GM18526 (cell line): ENCODE measurements around the gene SLC25A13.

Source experiments
- POLR2A ChIP-seq: IDR thresholded peaks from 3 replicates; pipeline ENCODE4 v1.6.1; 2011; ENCODE audit not compliant: insufficient read length; ENCODE audit errors: extremely low read depth

The SLC25A13 gene

DNA sequence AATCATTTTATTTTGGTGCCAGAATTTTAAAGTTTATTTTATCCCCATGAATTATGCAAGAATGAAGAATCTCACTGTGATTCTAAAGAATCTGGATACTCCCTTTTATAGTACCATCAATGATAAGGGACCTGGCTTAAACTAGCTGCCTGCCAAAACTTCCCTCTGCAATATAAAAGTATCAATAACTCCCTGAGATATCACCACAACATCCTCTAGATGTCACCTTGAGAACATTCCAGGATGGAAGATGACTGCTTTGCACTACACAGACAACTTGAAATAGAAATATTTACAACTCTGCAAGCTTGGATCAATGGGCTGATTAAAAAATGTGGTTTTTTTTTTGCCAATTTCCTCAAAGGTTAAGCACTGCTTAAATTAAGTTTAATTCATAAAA lies 142.1 kb downstream of the SLC25A13 start:
- no peak for TF ChIP-seq POLR2A

- no peak for TF ChIP-seq POLR2A
Observed at GRCh38 chr7:96179341-96179740, 142.6 kb downstream of the SLC25A13 start.

- TF ChIP-seq POLR2A: no peak
Observed at GRCh38 chr7:96178581-96178980, 143.3 kb downstream of the SLC25A13 start.

DNA sequence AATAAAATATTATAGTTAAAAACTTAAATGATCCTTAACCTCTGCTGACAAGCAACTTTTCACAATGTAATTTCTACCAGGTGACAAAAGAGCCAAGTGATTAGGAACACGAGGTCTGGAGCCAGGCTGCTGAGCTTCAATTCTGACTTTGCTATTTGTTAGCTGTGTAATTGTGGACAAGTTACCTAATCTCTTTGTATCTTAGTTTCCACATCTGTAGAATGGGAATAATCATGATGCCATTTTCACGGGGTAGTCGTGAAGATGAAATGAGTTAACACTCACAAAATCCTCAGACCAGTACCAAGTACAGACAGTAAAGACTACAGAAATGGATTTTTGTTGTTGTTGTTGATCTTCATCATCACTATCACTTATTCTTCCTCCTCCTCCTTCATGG lies 144.5 kb downstream of the SLC25A13 start:
- TF ChIP-seq POLR2A: no peak

DNA sequence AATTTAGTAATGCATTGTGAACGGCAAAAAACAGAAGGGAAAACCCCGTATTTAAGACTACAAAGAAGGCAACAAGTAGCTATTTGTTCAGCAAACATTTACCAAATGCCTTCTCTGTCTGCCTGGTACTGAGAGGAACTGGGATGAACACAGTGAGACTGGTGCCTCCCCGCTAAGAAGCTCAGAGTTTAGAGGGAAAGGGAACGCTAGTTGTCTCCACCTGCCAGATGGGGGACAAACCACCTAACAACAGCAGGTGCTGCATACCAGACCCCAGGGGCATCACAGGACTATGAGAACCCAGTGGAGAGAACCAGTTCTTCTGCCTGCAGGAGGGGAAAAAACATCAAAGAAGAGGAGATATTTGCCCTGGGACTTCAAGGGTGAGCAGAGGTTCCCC lies 147.1 kb downstream of the SLC25A13 start:
- TF ChIP-seq POLR2A: no peak

DNA sequence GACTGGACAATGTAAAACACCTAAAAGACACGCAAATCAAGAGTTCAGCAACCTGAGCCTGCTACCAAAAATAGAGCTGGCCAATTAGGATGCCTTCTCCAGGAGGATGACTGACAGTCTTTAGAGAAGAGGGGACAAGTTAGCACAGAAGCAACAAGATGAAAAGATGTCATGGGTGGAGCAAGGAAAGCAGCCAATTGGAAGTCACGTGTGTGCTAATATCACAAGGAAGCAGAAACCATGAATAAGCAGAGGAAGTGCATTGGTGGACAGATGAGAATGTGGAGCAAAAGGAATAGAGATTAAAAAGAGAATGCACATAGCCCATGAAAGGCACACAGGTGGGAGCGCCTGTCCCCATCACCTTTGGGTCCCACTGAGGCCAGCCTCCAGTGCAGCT lies 148.1 kb downstream of the SLC25A13 start:
- TF ChIP-seq POLR2A: no peak

DNA sequence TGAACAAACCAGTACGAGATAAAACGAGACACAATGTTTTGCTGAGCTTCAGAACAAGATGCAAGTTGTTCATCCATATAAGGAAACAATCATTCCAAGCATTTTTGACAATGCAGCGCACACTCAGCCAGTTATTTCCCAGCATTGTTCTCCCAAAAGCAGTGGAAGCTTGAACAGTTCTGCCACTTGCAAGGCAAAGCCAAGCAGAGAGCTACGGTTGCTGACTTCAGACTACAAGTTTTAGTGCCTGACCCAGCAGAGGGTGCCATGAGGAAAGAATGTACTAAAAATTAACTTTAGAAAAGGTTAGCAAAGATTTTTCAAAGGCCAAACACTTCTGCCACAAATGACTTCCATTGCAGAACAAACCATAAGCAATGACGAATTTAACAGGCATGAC lies 152.5 kb downstream of the SLC25A13 start:
- no peak for TF ChIP-seq POLR2A

DNA sequence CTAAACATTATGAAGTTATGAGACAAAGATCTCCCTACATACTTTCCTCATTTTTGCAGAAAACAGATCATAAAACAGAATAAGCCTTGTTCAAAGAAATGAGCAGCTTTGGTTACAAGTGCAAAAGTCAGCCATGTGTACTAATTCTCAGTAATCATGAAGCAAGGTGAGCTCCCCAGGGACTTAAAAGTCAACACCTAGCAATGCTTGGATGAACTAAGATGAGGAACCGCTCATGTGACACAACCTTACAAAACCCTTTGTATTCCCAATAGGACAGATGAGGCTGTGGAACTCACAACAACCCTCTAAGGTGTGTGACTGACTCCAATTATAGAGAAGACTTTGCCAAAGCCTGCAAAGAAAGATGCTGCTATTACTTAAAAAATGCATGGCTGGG lies 154.5 kb downstream of the SLC25A13 start:
- TF ChIP-seq POLR2A: no peak

DNA sequence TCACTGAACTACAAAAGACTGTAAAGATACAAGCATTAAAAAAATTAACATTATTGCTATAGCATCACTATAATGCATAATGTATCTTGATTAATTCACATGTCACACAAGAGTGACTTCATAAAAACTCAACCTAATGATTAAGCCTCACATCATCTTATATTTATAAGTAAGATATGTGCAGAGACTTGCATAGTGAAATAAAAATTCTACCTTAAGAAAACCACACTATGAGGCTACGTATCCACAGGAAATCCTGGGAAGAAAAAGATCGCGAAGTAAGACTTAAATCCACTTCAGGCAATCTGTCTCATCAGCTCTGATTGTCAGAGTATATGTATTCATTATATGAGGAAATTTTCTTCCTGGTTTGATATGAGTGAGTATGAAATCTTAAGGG lies 160.0 kb downstream of the SLC25A13 start:
- no peak for TF ChIP-seq POLR2A

- TF ChIP-seq POLR2A: no peak
Observed at GRCh38 chr7:96157856-96158255, 164.0 kb downstream of the SLC25A13 start.

DNA sequence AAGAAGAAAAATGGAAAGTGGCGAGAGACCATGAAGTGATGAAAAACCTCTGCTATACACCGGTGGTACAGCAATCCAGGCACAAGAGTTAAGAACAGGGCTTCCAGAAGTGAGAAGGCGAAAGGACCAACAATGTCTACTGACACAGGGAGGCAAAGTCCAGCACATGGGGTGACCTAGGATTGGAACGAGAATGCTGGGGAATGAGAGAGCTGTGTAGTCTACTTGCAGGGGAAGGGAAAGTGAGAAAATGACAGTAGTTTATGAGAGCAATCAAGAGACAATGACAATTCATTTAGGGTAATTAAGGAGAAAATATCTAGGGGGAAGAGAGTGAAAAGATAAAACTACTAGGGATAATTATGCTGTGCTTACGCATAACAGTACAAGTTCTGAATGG lies 169.2 kb downstream of the SLC25A13 start:
- no peak for TF ChIP-seq POLR2A

GRCh38 chr7:96151889-96152288 lies 170.0 kb downstream of the SLC25A13 start:
- no peak for TF ChIP-seq POLR2A

DNA sequence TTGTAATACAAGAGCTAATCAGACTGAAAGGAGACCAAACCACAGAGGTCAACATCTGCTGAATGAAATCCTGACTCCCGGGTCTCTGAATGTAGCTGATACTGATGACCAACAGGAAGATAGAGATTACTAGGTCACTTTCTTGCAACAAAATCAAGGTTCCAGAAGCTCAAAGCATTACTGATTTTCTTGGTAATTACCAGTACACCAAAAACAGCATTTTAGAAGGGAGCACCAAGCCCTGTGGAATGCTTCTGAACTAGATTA lies 177.7 kb downstream of the SLC25A13 start:
- TF ChIP-seq POLR2A: no peak

- TF ChIP-seq POLR2A: no peak
Observed at GRCh38 chr7:96143495-96144259, 178.2 kb downstream of the SLC25A13 start.

- TF ChIP-seq POLR2A: no peak
Observed at GRCh38 chr7:96136600-96137239, 185.2 kb downstream of the SLC25A13 start.

GRCh38 chr7:96135241-96135640 lies 186.7 kb downstream of the SLC25A13 start:
- no peak for TF ChIP-seq POLR2A

- TF ChIP-seq POLR2A: no peak
Observed at GRCh38 chr7:96131525-96131924, 190.4 kb downstream of the SLC25A13 start.
